ENCODE measurements around the gene PAK1.
"Not testable (repeated sequence)": the region's sequence is repeated elsewhere in the genome, so short reads cannot be mapped to it uniquely, and the experiment has no call there.

The PAK1 gene

GRCh38 chr11:77318600-77318999, 155.3 kb downstream of the PAK1 start:
- Mint-ChIP-seq H3K4me1 (ENCODE audit: low read depth) (no peaks in the 10 kb centered on the region), H3K36me3 (peaks cover 5% of the 10 kb centered on the region), H3K4me3 (no peak overlapping the region), H3K27me3 (no peaks in the 10 kb centered on the region), H3K9me3 (ENCODE audit: low read depth) (no peaks in the 10 kb centered on the region), H3K27ac (no peak overlapping the region)

- H3K36me3 Mint-ChIP-seq = no peaks in the 10 kb centered on the region
These were observed 157.1 kb downstream of the PAK1 start for GRCh38 chr11:77316733-77317342.

GRCh38 chr11:77312107-77312506, 161.8 kb downstream of the PAK1 start:
- H3K27ac Mint-ChIP-seq = no peak overlapping the region
- H3K27me3 Mint-ChIP-seq = no peaks in the 10 kb centered on the region
- H3K9me3 Mint-ChIP-seq (ENCODE audit: low read depth) = peaks cover 3% of the 10 kb centered on the region
- no peaks in the 10 kb centered on the region for H3K36me3 Mint-ChIP-seq
- H3K4me3 Mint-ChIP-seq = no peak overlapping the region
- H3K4me1 Mint-ChIP-seq (ENCODE audit: low read depth) = peaks cover 5% of the 10 kb centered on the region

More at GRCh38 chr11:77316733-77317342, 157.1 kb downstream of the PAK1 start:
- Mint-ChIP-seq H3K27ac (no peak overlapping the region), H3K9me3 (ENCODE audit: low read depth) (no peaks in the 10 kb centered on the region), H3K4me1 (ENCODE audit: low read depth) (no peaks in the 10 kb centered on the region), H3K27me3 (no peaks in the 10 kb centered on the region), H3K4me3 (no peak overlapping the region)

GRCh38 chr11:77311701-77312100, 162.2 kb downstream of the PAK1 start:
- Mint-ChIP-seq H3K27ac (no peak overlapping the region), H3K36me3 (no peaks in the 10 kb centered on the region), H3K4me3 (no peak overlapping the region), H3K4me1 (ENCODE audit: low read depth) (peaks cover 5% of the 10 kb centered on the region), H3K9me3 (ENCODE audit: low read depth) (peaks cover 3% of the 10 kb centered on the region), H3K27me3 (no peaks in the 10 kb centered on the region)

- H3K27me3 Mint-ChIP-seq = no peaks in the 10 kb centered on the region
- no peaks in the 10 kb centered on the region for H3K36me3 Mint-ChIP-seq
- peaks cover 3% of the 10 kb centered on the region for H3K9me3 Mint-ChIP-seq (ENCODE audit: low read depth)
- peaks cover 5% of the 10 kb centered on the region for H3K4me1 Mint-ChIP-seq (ENCODE audit: low read depth)
- H3K27ac Mint-ChIP-seq = peak overlapping the region; percentile 24
- H3K4me3 Mint-ChIP-seq = no peak overlapping the region
These were observed 163.2 kb downstream of the PAK1 start for GRCh38 chr11:77310721-77311120.

GRCh38 chr11:77309401-77310085, 164.4 kb downstream of the PAK1 start:
- H3K27ac Mint-ChIP-seq = peak overlapping the region; percentile 90
- no peaks in the 10 kb centered on the region for H3K27me3 Mint-ChIP-seq
- peaks cover 5% of the 10 kb centered on the region for H3K4me1 Mint-ChIP-seq (ENCODE audit: low read depth)
- H3K4me3 Mint-ChIP-seq = no peak overlapping the region
- peaks cover 3% of the 10 kb centered on the region for H3K9me3 Mint-ChIP-seq (ENCODE audit: low read depth)
- no peaks in the 10 kb centered on the region for H3K36me3 Mint-ChIP-seq

GRCh38 chr11:77308838-77309237, 165.1 kb downstream of the PAK1 start:
- Mint-ChIP-seq H3K4me3 (peak overlapping the region; percentile 30), H3K9me3 (ENCODE audit: low read depth) (peaks cover 3% of the 10 kb centered on the region), H3K27me3 (no peaks in the 10 kb centered on the region), H3K36me3 (no peaks in the 10 kb centered on the region), H3K4me1 (ENCODE audit: low read depth) (peaks cover 5% of the 10 kb centered on the region), H3K27ac (peak overlapping the region; percentile 90)

GRCh38 chr11:77303328-77303727, 170.6 kb downstream of the PAK1 start:
- Mint-ChIP-seq H3K27me3 (no peaks in the 10 kb centered on the region), H3K9me3 (ENCODE audit: low read depth) (no peaks in the 10 kb centered on the region), H3K4me3 (no peak overlapping the region), H3K4me1 (ENCODE audit: low read depth) (no peaks in the 10 kb centered on the region), H3K36me3 (no peaks in the 10 kb centered on the region), H3K27ac (no peak overlapping the region)

GRCh38 chr11:77302752-77303151, 171.1 kb downstream of the PAK1 start:
- Mint-ChIP-seq H3K4me3 (no peak overlapping the region), H3K4me1 (ENCODE audit: low read depth) (no peaks in the 10 kb centered on the region), H3K9me3 (ENCODE audit: low read depth) (no peaks in the 10 kb centered on the region), H3K27me3 (no peaks in the 10 kb centered on the region), H3K36me3 (no peaks in the 10 kb centered on the region), H3K27ac (no peak overlapping the region)

GRCh38 chr11:77301510-77301909, 172.4 kb downstream of the PAK1 start, which contains the start of gene GDPD4:
Gene GDPD4 (minus strand): TSS chr11:77301686. CDS start chr11:77285137, 16,549 bp downstream.
- H3K36me3 Mint-ChIP-seq = no peaks in the 10 kb centered on the region
- H3K9me3 Mint-ChIP-seq (ENCODE audit: low read depth) = no peaks in the 10 kb centered on the region
- no peaks in the 10 kb centered on the region for H3K27me3 Mint-ChIP-seq
- no peak within 1 kb of the TSS for H3K4me3 Mint-ChIP-seq
- no peaks in the 10 kb centered on the region for H3K4me1 Mint-ChIP-seq (ENCODE audit: low read depth)
- no peak within 1 kb of the TSS for H3K27ac Mint-ChIP-seq

GRCh38 chr11:77300695-77301094, 173.2 kb downstream of the PAK1 start:
- Mint-ChIP-seq H3K9me3 (ENCODE audit: low read depth) (no peaks in the 10 kb centered on the region), H3K27ac (no peak overlapping the region), H3K36me3 (no peaks in the 10 kb centered on the region), H3K4me3 (no peak overlapping the region), H3K27me3 (no peaks in the 10 kb centered on the region), H3K4me1 (ENCODE audit: low read depth) (no peaks in the 10 kb centered on the region)

- H3K4me1 Mint-ChIP-seq (ENCODE audit: low read depth); H3K4me3 Mint-ChIP-seq; H3K9me3 Mint-ChIP-seq (ENCODE audit: low read depth); H3K36me3 Mint-ChIP-seq; H3K27ac Mint-ChIP-seq; H3K27me3 Mint-ChIP-seq: not testable (repeated sequence)
These were observed 173.9 kb downstream of the PAK1 start for GRCh38 chr11:77300028-77300427.

- no peak overlapping the region for H3K27ac Mint-ChIP-seq
- no peak overlapping the region for H3K4me3 Mint-ChIP-seq
- no peaks in the 10 kb centered on the region for H3K4me1 Mint-ChIP-seq (ENCODE audit: low read depth)
- H3K9me3 Mint-ChIP-seq (ENCODE audit: low read depth) = no peaks in the 10 kb centered on the region
- H3K27me3 Mint-ChIP-seq = peaks cover 2% of the 10 kb centered on the region
- H3K36me3 Mint-ChIP-seq = no peaks in the 10 kb centered on the region
These were observed 174.3 kb downstream of the PAK1 start for GRCh38 chr11:77299528-77299993.

GRCh38 chr11:77294040-77294439, 179.9 kb downstream of the PAK1 start:
- no peak overlapping the region for H3K4me3 Mint-ChIP-seq
- H3K9me3 Mint-ChIP-seq (ENCODE audit: low read depth) = no peaks in the 10 kb centered on the region
- no peaks in the 10 kb centered on the region for H3K36me3 Mint-ChIP-seq
- H3K27me3 Mint-ChIP-seq = peaks cover 2% of the 10 kb centered on the region
- no peaks in the 10 kb centered on the region for H3K4me1 Mint-ChIP-seq (ENCODE audit: low read depth)
- H3K27ac Mint-ChIP-seq = no peak overlapping the region

- Mint-ChIP-seq H3K4me3 (no peak overlapping the region), H3K27me3 (peaks cover 14% of the 10 kb centered on the region), H3K9me3 (ENCODE audit: low read depth) (no peaks in the 10 kb centered on the region), H3K27ac (no peak overlapping the region), H3K4me1 (ENCODE audit: low read depth) (no peaks in the 10 kb centered on the region), H3K36me3 (no peaks in the 10 kb centered on the region)
These were observed 184.2 kb downstream of the PAK1 start for GRCh38 chr11:77289737-77290136.
